NB4 (cell line): Measurements from ENCODE around the gene TTLL13.
"Not testable (repeated sequence)": the region's sequence is repeated elsewhere in the genome, so short reads cannot be mapped to it uniquely, and the experiment has no call there.

ENCODE experiments used
- DNase-seq: peaks from one replicate; pipeline ENCODE4 v3.0.0; 2010; ENCODE audit warnings: low read depth
- H3K4me3 ChIP-seq: one replicate; pipeline ENCODE4 v1.5.1; 2011; ENCODE audit warnings: mild to moderate bottlenecking, low read depth, low read length, moderate library complexity
- MYC ChIP-seq: IDR thresholded peaks from 2 replicates; pipeline ENCODE4 v1.6.1; 2011; ENCODE audit warnings: low read depth, low read length
- POLR2A ChIP-seq: IDR thresholded peaks from 2 replicates; pipeline ENCODE4 v1.6.1; 2011; ENCODE audit warnings: mild to moderate bottlenecking; ENCODE audit not compliant: insufficient read length; ENCODE audit errors: extremely low read depth
- TF ChIP-seq, protein P1 (sequence below): IDR thresholded peaks from 2 replicates; pipeline ENCODE4 v1.6.1; 2011; ENCODE audit warnings: low read depth, low read length
- TF ChIP-seq, protein P2 (sequence below): IDR thresholded peaks from one replicate; pipeline ENCODE4 v1.5.1; 2012; ENCODE audit warnings: low read depth, low read length

The TTLL13 gene

DNA sequence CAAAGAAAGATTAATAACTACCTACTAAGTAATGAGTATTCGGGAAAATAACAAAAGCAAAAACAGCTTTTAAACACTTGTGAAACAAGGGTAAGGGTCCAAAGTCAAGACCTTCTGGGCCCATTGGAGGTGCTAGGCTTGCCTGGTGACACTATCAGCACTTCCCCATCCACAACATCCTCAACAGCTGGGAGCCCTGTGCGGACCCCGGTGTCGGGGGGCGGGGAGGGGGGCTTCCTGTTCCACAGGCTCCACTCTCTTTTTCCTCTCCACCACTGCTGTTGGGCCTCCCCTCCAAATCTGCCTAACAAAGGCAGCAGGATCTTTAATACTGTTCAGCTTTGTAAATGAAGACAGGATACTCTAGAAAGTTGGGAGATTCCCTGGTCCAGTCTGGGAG lies 37.7 kb downstream of the TTLL13 start:
- DNase-seq = no peak
- H3K4me3 ChIP-seq = no peak overlapping the region
- TF ChIP-seq POLR2A (no peak), MYC (no peak)
- TF ChIP-seq, protein P1, sequence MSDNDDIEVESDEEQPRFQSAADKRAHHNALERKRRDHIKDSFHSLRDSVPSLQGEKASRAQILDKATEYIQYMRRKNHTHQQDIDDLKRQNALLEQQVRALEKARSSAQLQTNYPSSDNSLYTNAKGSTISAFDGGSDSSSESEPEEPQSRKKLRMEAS = no peak
- TF ChIP-seq, protein P2, sequence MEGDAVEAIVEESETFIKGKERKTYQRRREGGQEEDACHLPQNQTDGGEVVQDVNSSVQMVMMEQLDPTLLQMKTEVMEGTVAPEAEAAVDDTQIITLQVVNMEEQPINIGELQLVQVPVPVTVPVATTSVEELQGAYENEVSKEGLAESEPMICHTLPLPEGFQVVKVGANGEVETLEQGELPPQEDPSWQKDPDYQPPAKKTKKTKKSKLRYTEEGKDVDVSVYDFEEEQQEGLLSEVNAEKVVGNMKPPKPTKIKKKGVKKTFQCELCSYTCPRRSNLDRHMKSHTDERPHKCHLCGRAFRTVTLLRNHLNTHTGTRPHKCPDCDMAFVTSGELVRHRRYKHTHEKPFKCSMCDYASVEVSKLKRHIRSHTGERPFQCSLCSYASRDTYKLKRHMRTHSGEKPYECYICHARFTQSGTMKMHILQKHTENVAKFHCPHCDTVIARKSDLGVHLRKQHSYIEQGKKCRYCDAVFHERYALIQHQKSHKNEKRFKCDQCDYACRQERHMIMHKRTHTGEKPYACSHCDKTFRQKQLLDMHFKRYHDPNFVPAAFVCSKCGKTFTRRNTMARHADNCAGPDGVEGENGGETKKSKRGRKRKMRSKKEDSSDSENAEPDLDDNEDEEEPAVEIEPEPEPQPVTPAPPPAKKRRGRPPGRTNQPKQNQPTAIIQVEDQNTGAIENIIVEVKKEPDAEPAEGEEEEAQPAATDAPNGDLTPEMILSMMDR = no peak

GRCh38 chr15:90287946-90288345 lies 38.6 kb downstream of the TTLL13 start:
- no peak for DNase-seq
- H3K4me3 ChIP-seq = no peak overlapping the region
- TF ChIP-seq MYC = no peak
- TF ChIP-seq, protein P1 = no peak
- TF ChIP-seq, protein P2 = no peak
- TF ChIP-seq POLR2A = no peak

DNA sequence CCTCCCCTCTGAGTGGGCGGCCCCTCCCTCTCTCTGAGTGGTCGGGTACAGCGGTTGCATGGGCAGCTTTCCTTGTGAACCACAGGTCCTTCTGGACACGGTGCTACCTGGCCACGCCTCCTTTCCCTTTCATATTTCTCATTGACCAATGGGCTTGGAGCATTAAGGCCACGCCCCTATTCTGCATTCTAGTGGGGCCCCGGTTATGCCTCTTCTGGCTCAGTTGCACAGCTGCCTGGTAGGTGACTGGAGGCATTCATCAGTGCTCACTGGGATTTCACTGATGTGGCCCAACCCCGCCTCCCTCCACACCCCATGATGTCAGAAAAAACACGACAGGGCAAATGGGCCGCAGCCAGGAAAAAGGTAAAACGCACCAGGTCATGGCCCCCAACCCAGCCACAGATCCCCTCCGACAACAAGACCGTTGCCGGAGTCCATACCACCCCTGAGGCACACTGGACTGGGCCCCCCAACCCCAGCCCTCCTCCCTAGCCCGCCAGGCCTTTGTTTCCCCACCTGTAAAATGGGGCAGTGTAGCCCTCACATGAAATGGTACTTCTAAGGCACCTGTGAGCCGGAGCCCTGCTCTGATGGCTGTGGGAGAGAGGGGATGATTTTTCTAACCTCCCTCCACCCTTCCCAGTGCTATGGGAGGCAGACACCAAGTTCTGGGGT lies 42.5 kb downstream of the TTLL13 start:
- DNase-seq = peak; percentile 50
- TF ChIP-seq, protein P1 = no peak
- TF ChIP-seq POLR2A (no peak), MYC (no peak)
- TF ChIP-seq, protein P2 = no peak
- no peak overlapping the region for H3K4me3 ChIP-seq

GRCh38 chr15:90293040-90293810 lies 43.9 kb downstream of the TTLL13 start:
- DNase-seq = peak; percentile 74
- TF ChIP-seq, protein P2 = peak; percentile 93
- TF ChIP-seq, protein P1 = 0 out of 2 replicates have a peak, but pooled peaks have one; percentile 23
- H3K4me3 ChIP-seq = not testable (repeated sequence)

DNA sequence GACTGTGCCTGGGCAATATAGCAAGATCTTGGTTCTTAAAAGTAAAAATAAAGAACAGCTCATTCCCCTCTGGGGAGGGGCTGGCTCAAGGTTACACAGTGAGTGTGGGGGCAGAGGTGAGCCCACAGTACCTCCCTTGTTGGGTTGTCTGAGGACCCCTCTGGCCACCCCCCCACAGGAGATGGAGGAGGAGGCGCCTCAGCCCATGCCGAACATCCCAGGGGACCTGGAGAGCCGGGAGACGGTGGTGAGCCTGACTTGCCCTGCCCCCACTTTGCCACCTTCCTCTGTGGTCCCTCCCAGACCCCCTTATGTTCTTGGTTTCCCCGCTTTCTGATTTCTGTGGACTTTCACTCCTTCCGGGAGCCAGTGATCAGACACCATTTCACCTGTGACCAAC lies 44.8 kb downstream of the TTLL13 start:
- no peak for TF ChIP-seq POLR2A
- TF ChIP-seq, protein P1 = no peak
- TF ChIP-seq, protein P2 = no peak
- TF ChIP-seq MYC = no peak
- H3K4me3 ChIP-seq = no peak overlapping the region
- no peak for DNase-seq
